Choroid plexus epithelial cell (primary cell): ENCODE measurements around the gene FAM110A.
"Not testable (repeated sequence)": the region's sequence is repeated elsewhere in the genome, so short reads cannot be mapped to it uniquely, and the experiment has no call there.

Experiments used
- DNase-seq: peaks from one replicate; pipeline ENCODE4 v3.0.0-alpha.2; 2010; ENCODE audit warnings: low read depth
- H3K4me3 ChIP-seq: 2 replicates; pipeline ENCODE4 v1.5.1; 2011; ENCODE audit warnings: low read depth, mild to moderate bottlenecking, control low read depth, low read length, moderate library complexity
- TF ChIP-seq, protein P1 (sequence below): conservative IDR thresholded peaks from 2 replicates; pipeline ENCODE4 v1.5.1; 2011; ENCODE audit warnings: low read depth, mild to moderate bottlenecking, control low read depth, inconsistent platforms, low read length, moderate library complexity

FAM110A gene

DNA sequence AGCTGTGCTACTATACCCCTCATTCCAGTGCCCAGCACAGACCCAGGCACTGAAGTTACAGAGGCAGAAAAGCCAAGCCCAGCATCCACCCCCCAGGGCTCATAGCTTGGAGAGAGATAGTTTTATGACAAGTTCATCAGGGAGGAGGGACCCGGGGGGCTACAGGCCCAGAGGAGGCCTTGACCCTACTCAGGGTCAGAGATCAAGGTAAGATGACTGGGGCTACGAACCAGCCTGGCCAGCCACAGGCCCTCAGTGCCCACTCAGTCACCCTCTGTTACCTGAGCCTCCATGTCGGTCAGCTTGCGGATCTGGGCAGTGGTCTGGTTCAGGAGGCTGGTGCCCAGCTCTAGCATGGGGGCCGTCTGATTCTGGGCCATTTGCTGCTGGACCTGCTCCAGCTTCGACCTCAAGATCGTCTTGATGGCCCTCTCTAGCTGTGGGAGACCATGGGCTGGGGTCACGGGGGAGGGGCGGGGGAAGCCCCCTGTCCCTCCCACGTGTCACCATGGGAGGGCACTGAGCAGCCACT lies 56.5 kb downstream of the FAM110A start:
- H3K4me3 ChIP-seq = no peak overlapping the region
- DNase-seq = no peak
- TF ChIP-seq, protein P1, sequence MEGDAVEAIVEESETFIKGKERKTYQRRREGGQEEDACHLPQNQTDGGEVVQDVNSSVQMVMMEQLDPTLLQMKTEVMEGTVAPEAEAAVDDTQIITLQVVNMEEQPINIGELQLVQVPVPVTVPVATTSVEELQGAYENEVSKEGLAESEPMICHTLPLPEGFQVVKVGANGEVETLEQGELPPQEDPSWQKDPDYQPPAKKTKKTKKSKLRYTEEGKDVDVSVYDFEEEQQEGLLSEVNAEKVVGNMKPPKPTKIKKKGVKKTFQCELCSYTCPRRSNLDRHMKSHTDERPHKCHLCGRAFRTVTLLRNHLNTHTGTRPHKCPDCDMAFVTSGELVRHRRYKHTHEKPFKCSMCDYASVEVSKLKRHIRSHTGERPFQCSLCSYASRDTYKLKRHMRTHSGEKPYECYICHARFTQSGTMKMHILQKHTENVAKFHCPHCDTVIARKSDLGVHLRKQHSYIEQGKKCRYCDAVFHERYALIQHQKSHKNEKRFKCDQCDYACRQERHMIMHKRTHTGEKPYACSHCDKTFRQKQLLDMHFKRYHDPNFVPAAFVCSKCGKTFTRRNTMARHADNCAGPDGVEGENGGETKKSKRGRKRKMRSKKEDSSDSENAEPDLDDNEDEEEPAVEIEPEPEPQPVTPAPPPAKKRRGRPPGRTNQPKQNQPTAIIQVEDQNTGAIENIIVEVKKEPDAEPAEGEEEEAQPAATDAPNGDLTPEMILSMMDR = no peak

DNA sequence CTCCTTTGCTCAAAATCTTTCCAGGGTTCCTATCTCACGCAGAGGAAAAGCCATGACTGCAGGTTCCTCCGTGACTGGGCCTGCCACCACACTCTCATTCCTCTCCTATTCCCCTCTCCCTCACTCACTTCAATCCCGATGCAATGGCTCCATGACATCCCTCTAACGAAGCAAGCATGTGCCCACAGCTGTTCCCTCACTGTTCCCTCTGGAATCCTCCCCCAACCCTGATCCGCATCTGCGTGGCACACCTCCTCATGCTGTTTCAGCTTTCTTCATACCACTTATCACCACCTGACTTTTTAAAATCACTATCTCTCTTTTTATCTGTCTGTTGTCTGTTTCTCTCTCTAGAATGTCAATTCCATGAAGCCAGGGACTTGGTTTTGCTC lies 57.1 kb downstream of the FAM110A start:
- no peak overlapping the region for H3K4me3 ChIP-seq
- TF ChIP-seq, protein P1 = no peak
- no peak for DNase-seq

DNA sequence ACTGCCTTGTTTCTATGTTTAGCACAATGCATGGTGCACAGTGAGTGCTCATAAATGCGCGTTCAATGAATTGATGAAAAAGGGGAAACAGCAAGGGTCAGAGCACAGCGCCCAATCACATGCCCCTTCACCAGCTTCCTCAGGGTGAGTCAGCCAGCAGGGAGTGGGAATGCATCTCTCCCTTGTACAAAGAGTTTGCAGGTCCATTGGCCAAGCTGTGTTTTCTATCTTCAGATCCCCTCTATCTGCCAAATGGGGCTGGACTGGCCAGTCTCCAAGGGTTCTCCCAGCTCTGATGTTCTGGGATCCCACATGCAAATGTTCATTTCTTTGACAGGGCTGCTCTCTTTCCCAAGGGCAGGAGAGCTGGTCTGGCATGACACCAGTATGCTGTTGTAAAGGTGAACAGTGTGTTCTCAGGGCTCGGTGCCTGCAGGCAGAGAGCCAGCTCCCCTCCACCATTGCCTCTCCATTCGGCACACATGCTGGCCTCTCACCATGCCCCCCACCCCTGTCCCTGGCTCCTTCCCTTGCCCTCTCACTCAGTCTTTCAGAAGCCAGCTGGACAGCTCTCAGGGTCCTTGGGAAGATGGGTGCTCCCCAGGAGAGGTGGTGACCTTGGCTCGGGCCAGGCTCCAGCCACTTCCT lies 57.7 kb downstream of the FAM110A start:
- no peak for DNase-seq
- H3K4me3 ChIP-seq = no peak overlapping the region
- TF ChIP-seq, protein P1 = no peak

DNA sequence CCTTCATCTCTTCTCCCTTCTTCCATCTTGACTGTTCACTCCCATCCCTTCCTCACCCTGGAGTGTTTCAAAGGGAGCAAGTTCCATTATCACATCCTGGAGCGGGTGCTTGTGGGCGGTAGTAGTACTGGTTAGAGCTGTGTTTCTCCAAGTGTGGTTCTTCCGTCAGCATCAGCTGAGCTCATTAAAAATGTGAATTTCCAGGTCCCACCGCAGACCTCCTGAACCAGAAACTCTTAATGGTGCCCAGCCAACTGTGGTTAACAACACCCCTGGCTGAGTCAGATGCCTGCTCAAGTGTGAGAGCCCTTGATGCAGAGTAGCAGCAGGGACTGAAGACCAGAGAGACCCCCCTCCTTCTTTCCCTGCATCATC lies 58.2 kb downstream of the FAM110A start:
- no peak for DNase-seq
- H3K4me3 ChIP-seq = no peak overlapping the region
- TF ChIP-seq, protein P1 = no peak

DNA sequence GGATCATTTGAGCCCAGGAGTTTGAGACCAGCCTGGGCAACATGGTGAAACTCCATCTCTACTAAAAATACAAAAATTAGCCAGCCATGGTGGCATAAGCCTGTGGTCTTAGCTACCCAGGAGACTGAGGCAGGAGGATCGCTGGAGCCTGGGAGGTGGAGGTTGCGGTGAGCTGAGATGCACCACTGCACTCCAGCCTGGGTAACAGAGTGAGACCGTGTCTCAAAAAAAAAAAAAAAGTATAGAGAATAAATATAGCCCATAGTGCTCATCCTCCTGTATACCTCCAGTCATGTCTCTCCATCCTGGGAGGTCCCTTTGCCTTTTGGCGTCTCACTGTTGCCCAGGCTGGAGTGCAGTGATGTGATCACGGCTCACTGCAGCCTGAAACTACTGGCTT lies 58.9 kb downstream of the FAM110A start:
- H3K4me3 ChIP-seq, DNase-seq: not testable (repeated sequence)
